ENCODE results near the gene ZCCHC12. TPM values are rescaled to one million over a fixed set of nuclear protein-coding genes. Genes with fewer than 3 reads are reported as not detected.
A peak's percentile ranks its signal among the peaks of the same experiment; 100 is the strongest.

ZCCHC12 gene
- total and polyA plus RNA-seq, 11 donors: 0.06 to 0.61 (median 0.23) TPM; not detected in 8

DNA sequence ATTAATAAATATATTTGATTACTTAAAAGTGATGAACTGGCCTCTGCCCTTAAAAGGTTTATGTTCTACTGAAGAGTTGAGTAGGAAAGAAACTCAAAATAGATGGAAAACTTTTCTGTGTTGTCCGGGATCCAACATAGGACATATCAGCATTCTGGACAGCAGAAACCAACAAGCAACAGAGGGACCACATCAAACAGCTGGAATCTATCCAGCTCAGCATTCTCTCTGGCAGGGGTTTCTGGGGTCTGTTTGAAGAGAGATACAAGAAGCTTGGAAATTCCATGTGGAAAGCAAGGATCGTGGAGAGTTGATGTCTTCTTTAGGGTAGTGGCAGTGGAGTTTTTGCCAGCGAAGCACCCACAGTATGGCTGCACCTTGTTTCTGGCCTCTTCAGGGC is 43.6 kb downstream of the ZCCHC12 start:
- 68 to 85% (median 79%) methylated on average over 3 of the region's 3 CpGs for WGBS, 4 donors
- DNase-seq (no peak), ATAC-seq (no peak)
- Histone ChIP-seq H3K27me3 (peaks cover 0 to 5% (median 0%) of the 10 kb centered on the region in 9 donors), H3K4me1 (peaks cover 0 to 4% (median 0%) of the 10 kb centered on the region in 12 donors), H3K4me3 (no peak overlapping the region), H3K27ac (no peak overlapping the region), H3K36me3 (no peaks in the 10 kb centered on the region), H3K9me3 (no peaks in the 10 kb centered on the region)
- TF ChIP-seq, protein P1, sequence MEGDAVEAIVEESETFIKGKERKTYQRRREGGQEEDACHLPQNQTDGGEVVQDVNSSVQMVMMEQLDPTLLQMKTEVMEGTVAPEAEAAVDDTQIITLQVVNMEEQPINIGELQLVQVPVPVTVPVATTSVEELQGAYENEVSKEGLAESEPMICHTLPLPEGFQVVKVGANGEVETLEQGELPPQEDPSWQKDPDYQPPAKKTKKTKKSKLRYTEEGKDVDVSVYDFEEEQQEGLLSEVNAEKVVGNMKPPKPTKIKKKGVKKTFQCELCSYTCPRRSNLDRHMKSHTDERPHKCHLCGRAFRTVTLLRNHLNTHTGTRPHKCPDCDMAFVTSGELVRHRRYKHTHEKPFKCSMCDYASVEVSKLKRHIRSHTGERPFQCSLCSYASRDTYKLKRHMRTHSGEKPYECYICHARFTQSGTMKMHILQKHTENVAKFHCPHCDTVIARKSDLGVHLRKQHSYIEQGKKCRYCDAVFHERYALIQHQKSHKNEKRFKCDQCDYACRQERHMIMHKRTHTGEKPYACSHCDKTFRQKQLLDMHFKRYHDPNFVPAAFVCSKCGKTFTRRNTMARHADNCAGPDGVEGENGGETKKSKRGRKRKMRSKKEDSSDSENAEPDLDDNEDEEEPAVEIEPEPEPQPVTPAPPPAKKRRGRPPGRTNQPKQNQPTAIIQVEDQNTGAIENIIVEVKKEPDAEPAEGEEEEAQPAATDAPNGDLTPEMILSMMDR (IDR thresholded peaks at IDR 0.05): no peak
- TF ChIP-seq POLR2A (IDR thresholded peaks at IDR 0.05): no peak
- intact Hi-C loops (cut with DNase I): no loop called here

DNA sequence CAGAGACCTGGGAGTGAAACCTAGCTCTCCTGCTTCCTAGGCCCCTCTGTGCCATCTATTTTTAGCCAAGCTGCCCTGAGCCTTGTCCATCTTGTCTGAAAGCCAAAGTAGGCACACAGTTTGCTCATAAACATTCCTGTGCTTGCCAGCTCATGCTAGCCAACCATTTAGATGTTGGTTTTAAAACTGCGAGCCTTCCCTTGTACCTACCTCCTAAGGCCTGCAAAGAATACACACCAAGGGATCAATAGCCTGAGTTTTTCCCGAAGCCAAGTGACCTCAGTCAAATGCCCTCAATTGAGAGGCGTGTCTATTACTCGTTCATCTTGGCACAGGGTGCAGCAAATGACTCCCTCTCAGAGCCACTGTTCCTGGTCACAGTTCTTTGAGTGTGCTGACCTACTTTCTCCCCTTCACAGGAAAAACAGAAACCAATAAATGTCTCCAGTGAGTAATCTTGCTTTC is 48.5 kb downstream of the ZCCHC12 start:
- TF ChIP-seq, protein P1 (IDR thresholded peaks at IDR 0.05): no peak
- no peak for TF ChIP-seq POLR2A (IDR thresholded peaks at IDR 0.05)
- 28 to 44% (median 36%) methylated on average over 4 of the region's 4 CpGs for WGBS, 4 donors

More for the DNA sequence above, 48.5 kb downstream of the ZCCHC12 start:
- H3K36me3 ChIP-seq: no peaks in the 10 kb centered on the region
- no peaks in the 10 kb centered on the region for H3K27me3 ChIP-seq
- no peaks in the 10 kb centered on the region for H3K9me3 ChIP-seq
- peaks cover 0 to 10% (median 4%) of the 10 kb centered on the region in 12 donors for H3K4me1 ChIP-seq
- ATAC-seq: peak; percentile 87 to 93 (median 92)
- intact Hi-C loops (cut with DNase I): no loop called here
- H3K4me3 ChIP-seq: no peak overlapping the region
- peak in 2 of 5 donors; percentile 6 to 29 for DNase-seq
- H3K27ac ChIP-seq: peak overlapping the region in 11 of 12 donors; percentile 32 to 76 (median 66)

Other genes starting within 250 kb of the ZCCHC12 start
- 10 to 100 TPM; 10.6 to 44.7 (median 18.9) TPM for gene IL13RA1, start 96.2 kb upstream of the ZCCHC12 start, total RNA-seq
- 10 to 100 TPM in 1 of 2 donors, 1 to 10 TPM in 1; 5.8 to 16.8 TPM for gene IL13RA1, start 96.2 kb upstream of the ZCCHC12 start, polyA plus RNA-seq
- gene LONRF3, start 150.8 kb downstream of the ZCCHC12 start, total RNA-seq: 1 to 10 TPM; 1.3 to 8.3 (median 2.1) TPM
- 1 to 10 TPM in 1 of 2 donors, under 1 TPM in 1; 0.50 to 1.4 TPM for gene LONRF3, start 150.8 kb downstream of the ZCCHC12 start, polyA plus RNA-seq
- gene CT47C1, start 249.2 kb downstream of the ZCCHC12 start, total RNA-seq: not detected
- not detected for gene CT47C1, start 249.2 kb downstream of the ZCCHC12 start, polyA plus RNA-seq

All from heart left ventricle (tissue), 16 donors.